HEK293 (cell line): ENCODE results near the gene TIPRL.
A peak's percentile ranks its signal among the peaks of the same experiment; 100 is the strongest.

Experiments used
- CTCF ChIA-PET: fragments of 350-600 bp; formaldehyde crosslinking; extraction: SDS; loops from one replicate; lab custom pipeline; 2021; ENCODE audit warnings: antibody characterized with exemption; lab: Yijun Ruan, JAX
- POLR2A ChIA-PET: fragments of 300-600 bp; formaldehyde crosslinking; extraction: SDS; loops from one replicate; lab custom pipeline; 2020; ENCODE audit warnings: antibody characterized with exemption, inconsistent platforms; lab: Yijun Ruan, JAX
- H3K27ac ChIP-seq: fragments of 200-500 bp; sonication (Bioruptor generic); 2 replicates; pipeline ENCODE4 v1.5.1; 2014; ENCODE audit warnings: low read depth, low read length, control low read depth, inconsistent platforms; ENCODE audit errors: extremely low read depth
- H3K36me3 ChIP-seq, 2 experiments: fragments of 200-500 bp in 1 of 2; sonication (Bioruptor generic) in 1 of 2; 1 replicate in 1 of 2; 2 replicates in 1 of 2; pipeline ENCODE4 v1.5.1; 2014 to 2017; ENCODE audit warnings: inconsistent platforms in 2 of 2, low read length in 2 of 2; ENCODE audit not compliant: control insufficient read depth in 2 of 2, insufficient read depth in 1 of 2
- H3K4me1 ChIP-seq: fragments of 200-500 bp; sonication (Bioruptor generic); 2 replicates; pipeline ENCODE4 v1.5.1; 2014; ENCODE audit warnings: mild to moderate bottlenecking, low read length, inconsistent platforms; ENCODE audit not compliant: control insufficient read depth, insufficient read depth
- H3K4me3 ChIP-seq: 2 replicates; pipeline ENCODE4 v1.5.1; 2011; ENCODE audit warnings: low read depth, mild to moderate bottlenecking, control low read depth, low read length, moderate library complexity
- H3K9me3 ChIP-seq: fragments of 200-500 bp; sonication (Bioruptor generic); 2 replicates; pipeline ENCODE4 v1.5.1; 2014; ENCODE audit warnings: low read depth, low read length, inconsistent platforms; ENCODE audit not compliant: control insufficient read depth, insufficient read depth
- MEIS1 ChIP-seq: sonication (generic); formaldehyde crosslinking; IDR thresholded peaks from 2 replicates; pipeline ENCODE4 v1.8.1; 2022; ENCODE audit warnings: missing genetic modification reagents, mild to moderate bottlenecking, borderline replicate concordance
- SETDB1 ChIP-seq: IDR thresholded peaks from one replicate; pipeline ENCODE4 v1.6.1; 2017; ENCODE audit warnings: mild to moderate bottlenecking, low read length, moderate library complexity, mixed read lengths; ENCODE audit not compliant: insufficient read length
- ZEB2 ChIP-seq: fragments of 450-650 bp; formaldehyde crosslinking; IDR thresholded peaks from 2 replicates; pipeline ENCODE4 v1.5.1; 2016; ENCODE audit warnings: missing biosample characterization, missing genetic modification characterization
- ZFHX2 ChIP-seq: fragments of 450-650 bp; formaldehyde crosslinking; conservative IDR thresholded peaks from 2 replicates; pipeline ENCODE4 v1.5.1; 2016; ENCODE audit warnings: missing biosample characterization, missing genetic modification characterization
- ZNF248 ChIP-seq: fragments of 450-650 bp; formaldehyde crosslinking; IDR thresholded peaks from 2 replicates; pipeline ENCODE4 v1.5.1; 2017; ENCODE audit warnings: missing biosample characterization, missing genetic modification characterization
- ZNF37A ChIP-seq: fragments of 450-650 bp; IDR thresholded peaks from 2 replicates; pipeline ENCODE4 v1.5.1; 2018; ENCODE audit warnings: missing biosample characterization, missing genetic modification characterization
- ZNF473 ChIP-seq: fragments of 450-650 bp; formaldehyde crosslinking; IDR thresholded peaks from 2 replicates; pipeline ENCODE4 v1.5.1; 2017; ENCODE audit warnings: missing biosample characterization, missing genetic modification characterization
- ZNF548 ChIP-seq: fragments of 450-650 bp; formaldehyde crosslinking; IDR thresholded peaks from 2 replicates; pipeline ENCODE4 v1.5.1; 2016; ENCODE audit warnings: missing biosample characterization, missing genetic modification characterization
- ZNF585B ChIP-seq: fragments of 450-650 bp; formaldehyde crosslinking; IDR thresholded peaks from 2 replicates; pipeline ENCODE4 v1.5.1; 2016; ENCODE audit warnings: missing biosample characterization, missing genetic modification characterization
- ZNF791 ChIP-seq: fragments of 450-650 bp; formaldehyde crosslinking; IDR thresholded peaks from 2 replicates; pipeline ENCODE4 v1.5.1; 2016; ENCODE audit warnings: missing biosample characterization, missing genetic modification characterization
- TF ChIP-seq, protein P1 (sequence below): fragments of 450-650 bp; formaldehyde crosslinking; IDR thresholded peaks from 2 replicates; pipeline ENCODE4 v1.5.1; 2016; ENCODE audit warnings: missing biosample characterization, missing genetic modification characterization
- TF ChIP-seq, protein P2 (sequence below): fragments of 450-650 bp; formaldehyde crosslinking; optimal IDR thresholded peaks from 2 replicates; pipeline ENCODE3; 2016; ENCODE audit warnings: missing biosample characterization, mild to moderate bottlenecking, missing genetic modification characterization
- TF ChIP-seq, protein P3 (sequence below): fragments of 450-650 bp; formaldehyde crosslinking; IDR thresholded peaks from 2 replicates; pipeline ENCODE4 v1.5.1; 2016; ENCODE audit warnings: missing biosample characterization, missing genetic modification characterization
- TF ChIP-seq, protein P4 (sequence below): fragments of 450-650 bp; formaldehyde crosslinking; IDR thresholded peaks from 2 replicates; pipeline ENCODE4 v1.5.1; 2016; ENCODE audit warnings: missing biosample characterization, missing genetic modification characterization
- TF ChIP-seq, protein P5 (sequence below): fragments of 450-650 bp; formaldehyde crosslinking; IDR thresholded peaks from 2 replicates; pipeline ENCODE4 v1.5.1; 2016; ENCODE audit warnings: missing biosample characterization, missing genetic modification characterization
- TF ChIP-seq, protein P6 (sequence below): fragments of 450-650 bp; formaldehyde crosslinking; IDR thresholded peaks from 2 replicates; pipeline ENCODE4 v1.5.1; 2017; ENCODE audit warnings: missing biosample characterization, missing genetic modification characterization
- TF ChIP-seq, protein P7 (sequence below): fragments of 450-650 bp; formaldehyde crosslinking; IDR thresholded peaks from 2 replicates; pipeline ENCODE4 v1.5.1; 2016; ENCODE audit warnings: missing biosample characterization, missing genetic modification characterization

TIPRL gene

DNA sequence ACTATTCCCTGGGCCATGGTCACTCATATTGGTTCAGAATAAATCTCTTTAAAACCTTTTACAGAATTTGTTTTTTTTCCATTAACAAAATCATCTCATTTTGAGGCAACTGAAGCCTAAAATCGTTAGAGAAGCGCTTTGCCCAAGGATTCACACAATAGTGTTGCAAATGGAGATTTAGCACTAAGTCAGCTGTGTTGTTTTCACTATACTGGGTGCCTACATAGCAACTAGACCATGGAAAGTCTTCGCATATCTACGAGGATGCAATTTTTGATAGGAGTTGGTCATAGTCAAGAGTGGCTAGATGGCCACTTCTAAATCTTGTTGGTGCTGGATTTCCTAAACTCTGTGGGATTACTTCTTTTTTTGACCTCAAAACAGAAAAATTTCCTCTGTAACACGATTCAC lies 530 bp upstream of the TIPRL start:
- TF ChIP-seq, protein P1, sequence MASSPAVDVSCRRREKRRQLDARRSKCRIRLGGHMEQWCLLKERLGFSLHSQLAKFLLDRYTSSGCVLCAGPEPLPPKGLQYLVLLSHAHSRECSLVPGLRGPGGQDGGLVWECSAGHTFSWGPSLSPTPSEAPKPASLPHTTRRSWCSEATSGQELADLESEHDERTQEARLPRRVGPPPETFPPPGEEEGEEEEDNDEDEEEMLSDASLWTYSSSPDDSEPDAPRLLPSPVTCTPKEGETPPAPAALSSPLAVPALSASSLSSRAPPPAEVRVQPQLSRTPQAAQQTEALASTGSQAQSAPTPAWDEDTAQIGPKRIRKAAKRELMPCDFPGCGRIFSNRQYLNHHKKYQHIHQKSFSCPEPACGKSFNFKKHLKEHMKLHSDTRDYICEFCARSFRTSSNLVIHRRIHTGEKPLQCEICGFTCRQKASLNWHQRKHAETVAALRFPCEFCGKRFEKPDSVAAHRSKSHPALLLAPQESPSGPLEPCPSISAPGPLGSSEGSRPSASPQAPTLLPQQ (tag by site-specific recombination), result peak; percentile 76; the same call in 1 of the 2 replicates
- TF ChIP-seq MEIS1 (CRISPR knock-in tag) (no peak), ZEB2 (tag by site-specific recombination) (no peak), ZNF548 (tag by site-specific recombination) (peak; percentile 70), ZFHX2 (no peak), ZNF791 (tag by site-specific recombination) (no peak), SETDB1 (peak; percentile 22), ZNF585B (tag by site-specific recombination) (no peak), ZNF37A (no peak), ZNF473 (tag by site-specific recombination) (no peak), ZNF248 (tag by site-specific recombination) (no peak)
- TF ChIP-seq, protein P2, sequence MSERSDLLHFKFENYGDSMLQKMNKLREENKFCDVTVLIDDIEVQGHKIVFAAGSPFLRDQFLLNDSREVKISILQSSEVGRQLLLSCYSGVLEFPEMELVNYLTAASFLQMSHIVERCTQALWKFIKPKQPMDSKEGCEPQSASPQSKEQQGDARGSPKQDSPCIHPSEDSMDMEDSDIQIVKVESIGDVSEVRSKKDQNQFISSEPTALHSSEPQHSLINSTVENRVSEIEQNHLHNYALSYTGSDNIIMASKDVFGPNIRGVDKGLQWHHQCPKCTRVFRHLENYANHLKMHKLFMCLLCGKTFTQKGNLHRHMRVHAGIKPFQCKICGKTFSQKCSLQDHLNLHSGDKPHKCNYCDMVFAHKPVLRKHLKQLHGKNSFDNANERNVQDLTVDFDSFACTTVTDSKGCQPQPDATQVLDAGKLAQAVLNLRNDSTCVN (tag by site-specific recombination), result no peak
- TF ChIP-seq, protein P3, sequence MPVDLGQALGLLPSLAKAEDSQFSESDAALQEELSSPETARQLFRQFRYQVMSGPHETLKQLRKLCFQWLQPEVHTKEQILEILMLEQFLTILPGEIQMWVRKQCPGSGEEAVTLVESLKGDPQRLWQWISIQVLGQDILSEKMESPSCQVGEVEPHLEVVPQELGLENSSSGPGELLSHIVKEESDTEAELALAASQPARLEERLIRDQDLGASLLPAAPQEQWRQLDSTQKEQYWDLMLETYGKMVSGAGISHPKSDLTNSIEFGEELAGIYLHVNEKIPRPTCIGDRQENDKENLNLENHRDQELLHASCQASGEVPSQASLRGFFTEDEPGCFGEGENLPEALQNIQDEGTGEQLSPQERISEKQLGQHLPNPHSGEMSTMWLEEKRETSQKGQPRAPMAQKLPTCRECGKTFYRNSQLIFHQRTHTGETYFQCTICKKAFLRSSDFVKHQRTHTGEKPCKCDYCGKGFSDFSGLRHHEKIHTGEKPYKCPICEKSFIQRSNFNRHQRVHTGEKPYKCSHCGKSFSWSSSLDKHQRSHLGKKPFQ, result no peak
- TF ChIP-seq, protein P4, sequence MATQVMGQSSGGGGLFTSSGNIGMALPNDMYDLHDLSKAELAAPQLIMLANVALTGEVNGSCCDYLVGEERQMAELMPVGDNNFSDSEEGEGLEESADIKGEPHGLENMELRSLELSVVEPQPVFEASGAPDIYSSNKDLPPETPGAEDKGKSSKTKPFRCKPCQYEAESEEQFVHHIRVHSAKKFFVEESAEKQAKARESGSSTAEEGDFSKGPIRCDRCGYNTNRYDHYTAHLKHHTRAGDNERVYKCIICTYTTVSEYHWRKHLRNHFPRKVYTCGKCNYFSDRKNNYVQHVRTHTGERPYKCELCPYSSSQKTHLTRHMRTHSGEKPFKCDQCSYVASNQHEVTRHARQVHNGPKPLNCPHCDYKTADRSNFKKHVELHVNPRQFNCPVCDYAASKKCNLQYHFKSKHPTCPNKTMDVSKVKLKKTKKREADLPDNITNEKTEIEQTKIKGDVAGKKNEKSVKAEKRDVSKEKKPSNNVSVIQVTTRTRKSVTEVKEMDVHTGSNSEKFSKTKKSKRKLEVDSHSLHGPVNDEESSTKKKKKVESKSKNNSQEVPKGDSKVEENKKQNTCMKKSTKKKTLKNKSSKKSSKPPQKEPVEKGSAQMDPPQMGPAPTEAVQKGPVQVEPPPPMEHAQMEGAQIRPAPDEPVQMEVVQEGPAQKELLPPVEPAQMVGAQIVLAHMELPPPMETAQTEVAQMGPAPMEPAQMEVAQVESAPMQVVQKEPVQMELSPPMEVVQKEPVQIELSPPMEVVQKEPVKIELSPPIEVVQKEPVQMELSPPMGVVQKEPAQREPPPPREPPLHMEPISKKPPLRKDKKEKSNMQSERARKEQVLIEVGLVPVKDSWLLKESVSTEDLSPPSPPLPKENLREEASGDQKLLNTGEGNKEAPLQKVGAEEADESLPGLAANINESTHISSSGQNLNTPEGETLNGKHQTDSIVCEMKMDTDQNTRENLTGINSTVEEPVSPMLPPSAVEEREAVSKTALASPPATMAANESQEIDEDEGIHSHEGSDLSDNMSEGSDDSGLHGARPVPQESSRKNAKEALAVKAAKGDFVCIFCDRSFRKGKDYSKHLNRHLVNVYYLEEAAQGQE (tag by site-specific recombination), result no peak
- TF ChIP-seq, protein P5, sequence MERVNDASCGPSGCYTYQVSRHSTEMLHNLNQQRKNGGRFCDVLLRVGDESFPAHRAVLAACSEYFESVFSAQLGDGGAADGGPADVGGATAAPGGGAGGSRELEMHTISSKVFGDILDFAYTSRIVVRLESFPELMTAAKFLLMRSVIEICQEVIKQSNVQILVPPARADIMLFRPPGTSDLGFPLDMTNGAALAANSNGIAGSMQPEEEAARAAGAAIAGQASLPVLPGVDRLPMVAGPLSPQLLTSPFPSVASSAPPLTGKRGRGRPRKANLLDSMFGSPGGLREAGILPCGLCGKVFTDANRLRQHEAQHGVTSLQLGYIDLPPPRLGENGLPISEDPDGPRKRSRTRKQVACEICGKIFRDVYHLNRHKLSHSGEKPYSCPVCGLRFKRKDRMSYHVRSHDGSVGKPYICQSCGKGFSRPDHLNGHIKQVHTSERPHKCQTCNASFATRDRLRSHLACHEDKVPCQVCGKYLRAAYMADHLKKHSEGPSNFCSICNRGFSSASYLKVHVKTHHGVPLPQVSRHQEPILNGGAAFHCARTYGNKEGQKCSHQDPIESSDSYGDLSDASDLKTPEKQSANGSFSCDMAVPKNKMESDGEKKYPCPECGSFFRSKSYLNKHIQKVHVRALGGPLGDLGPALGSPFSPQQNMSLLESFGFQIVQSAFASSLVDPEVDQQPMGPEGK (tag by site-specific recombination), result no peak
- TF ChIP-seq, protein P6, sequence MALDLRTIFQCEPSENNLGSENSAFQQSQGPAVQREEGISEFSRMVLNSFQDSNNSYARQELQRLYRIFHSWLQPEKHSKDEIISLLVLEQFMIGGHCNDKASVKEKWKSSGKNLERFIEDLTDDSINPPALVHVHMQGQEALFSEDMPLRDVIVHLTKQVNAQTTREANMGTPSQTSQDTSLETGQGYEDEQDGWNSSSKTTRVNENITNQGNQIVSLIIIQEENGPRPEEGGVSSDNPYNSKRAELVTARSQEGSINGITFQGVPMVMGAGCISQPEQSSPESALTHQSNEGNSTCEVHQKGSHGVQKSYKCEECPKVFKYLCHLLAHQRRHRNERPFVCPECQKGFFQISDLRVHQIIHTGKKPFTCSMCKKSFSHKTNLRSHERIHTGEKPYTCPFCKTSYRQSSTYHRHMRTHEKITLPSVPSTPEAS (tag by site-specific recombination), result no peak
- TF ChIP-seq, protein P7, sequence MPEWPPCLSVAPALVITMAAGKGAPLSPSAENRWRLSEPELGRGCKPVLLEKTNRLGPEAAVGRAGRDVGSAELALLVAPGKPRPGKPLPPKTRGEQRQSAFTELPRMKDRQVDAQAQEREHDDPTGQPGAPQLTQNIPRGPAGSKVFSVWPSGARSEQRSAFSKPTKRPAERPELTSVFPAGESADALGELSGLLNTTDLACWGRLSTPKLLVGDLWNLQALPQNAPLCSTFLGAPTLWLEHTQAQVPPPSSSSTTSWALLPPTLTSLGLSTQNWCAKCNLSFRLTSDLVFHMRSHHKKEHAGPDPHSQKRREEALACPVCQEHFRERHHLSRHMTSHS (tag by site-specific recombination), result no peak
- TF ChIP-seq, all 188 proteins: peak for 3
- ChIA-PET POLR2A (interaction anchor here (1.7 kb wide), 1 partner anchor 48 kb away, joined by 4 read pairs; no protein-coding TSS in a partner anchor), CTCF (interaction anchor here (0.6 to 1.4 kb wide), 5 partner anchors 10 to 1373 kb away, joined by 3 to 5 read pairs (median 4); no protein-coding TSS in a partner anchor)
- Histone ChIP-seq H3K4me1 (peaks cover 6% of the 10 kb centered on the region; the same call in 1 of the 2 replicates), H3K27ac (peak overlapping the region; percentile 87), H3K9me3 (no peaks in the 10 kb centered on the region), H3K36me3 (no peaks in the 10 kb centered on the region), H3K4me3 (peak overlapping the region; percentile 17)
